Activated T-cell treated with anti-CD3 and anti-CD28 coated beads, Interleukin-2, amount 50 U/mL, for 72 hours (primary cell): ENCODE results near the gene PLAGL2. TPM values are rescaled to one million over a fixed set of nuclear protein-coding genes. Genes with fewer than 3 reads are reported as not detected.
"Not testable (repeated sequence)": the region's sequence is repeated elsewhere in the genome, so short reads cannot be mapped to it uniquely, and the experiment has no call there.

Experiments used
- ATAC-seq, 2 donors: fragments of 150-1000 bp; cut with Tn5 transposase; replicated peaks in 1 of 2; 2 replicates each; pipeline ENCODE4 v1.10.0; 2021; ENCODE audit warnings: moderate library complexity in 2 of 2, mild to moderate bottlenecking in 1 of 2
- DNase-seq, 2 donors: peaks; one replicate each; pipeline ENCODE4 v3.0.0; 2021 to 2022; ENCODE audit warnings: mixed read lengths in 1 of 2
- H3K27ac Mint-ChIP-seq: one replicate; pipeline ENCODE4 v1.8.0; 2022; ENCODE audit warnings: mild to moderate bottlenecking, moderate library complexity, mixed read lengths
- H3K27me3 Mint-ChIP-seq: one replicate; pipeline ENCODE4 v1.8.0; 2022; ENCODE audit warnings: low read depth, mixed read lengths
- H3K36me3 Mint-ChIP-seq, 2 donors: one replicate each; pipeline ENCODE4 v1.8.0; 2022; ENCODE audit warnings: mixed read lengths in 2 of 2, mild to moderate bottlenecking in 1 of 2; ENCODE audit not compliant: insufficient read depth in 2 of 2
- H3K4me1 Mint-ChIP-seq: one replicate; pipeline ENCODE4 v1.8.0; 2022; ENCODE audit warnings: low read depth, mixed read lengths
- H3K4me3 Mint-ChIP-seq, 2 donors: one replicate each; pipeline ENCODE4 v1.8.0; 2022; ENCODE audit warnings: mild to moderate bottlenecking in 2 of 2, mixed read lengths in 2 of 2, moderate library complexity in 2 of 2
- H3K9me3 Mint-ChIP-seq, 2 donors: one replicate each; pipeline ENCODE4 v1.8.0; 2022; ENCODE audit warnings: mixed read lengths in 2 of 2
- total RNA-seq, 2 donors: library from RNA; stranded (reverse); gene quantifications; one replicate each; pipeline ENCODE4 v1.2.3, GENCODE V29; 2022

The PLAGL2 gene, protein sequence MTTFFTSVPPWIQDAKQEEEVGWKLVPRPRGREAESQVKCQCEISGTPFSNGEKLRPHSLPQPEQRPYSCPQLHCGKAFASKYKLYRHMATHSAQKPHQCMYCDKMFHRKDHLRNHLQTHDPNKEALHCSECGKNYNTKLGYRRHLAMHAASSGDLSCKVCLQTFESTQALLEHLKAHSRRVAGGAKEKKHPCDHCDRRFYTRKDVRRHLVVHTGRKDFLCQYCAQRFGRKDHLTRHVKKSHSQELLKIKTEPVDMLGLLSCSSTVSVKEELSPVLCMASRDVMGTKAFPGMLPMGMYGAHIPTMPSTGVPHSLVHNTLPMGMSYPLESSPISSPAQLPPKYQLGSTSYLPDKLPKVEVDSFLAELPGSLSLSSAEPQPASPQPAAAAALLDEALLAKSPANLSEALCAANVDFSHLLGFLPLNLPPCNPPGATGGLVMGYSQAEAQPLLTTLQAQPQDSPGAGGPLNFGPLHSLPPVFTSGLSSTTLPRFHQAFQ
- 100 to 1,000 TPM in 1 of 2 donors, 10 to 100 TPM in 1; 98.8 to 107 TPM for total RNA-seq

DNA sequence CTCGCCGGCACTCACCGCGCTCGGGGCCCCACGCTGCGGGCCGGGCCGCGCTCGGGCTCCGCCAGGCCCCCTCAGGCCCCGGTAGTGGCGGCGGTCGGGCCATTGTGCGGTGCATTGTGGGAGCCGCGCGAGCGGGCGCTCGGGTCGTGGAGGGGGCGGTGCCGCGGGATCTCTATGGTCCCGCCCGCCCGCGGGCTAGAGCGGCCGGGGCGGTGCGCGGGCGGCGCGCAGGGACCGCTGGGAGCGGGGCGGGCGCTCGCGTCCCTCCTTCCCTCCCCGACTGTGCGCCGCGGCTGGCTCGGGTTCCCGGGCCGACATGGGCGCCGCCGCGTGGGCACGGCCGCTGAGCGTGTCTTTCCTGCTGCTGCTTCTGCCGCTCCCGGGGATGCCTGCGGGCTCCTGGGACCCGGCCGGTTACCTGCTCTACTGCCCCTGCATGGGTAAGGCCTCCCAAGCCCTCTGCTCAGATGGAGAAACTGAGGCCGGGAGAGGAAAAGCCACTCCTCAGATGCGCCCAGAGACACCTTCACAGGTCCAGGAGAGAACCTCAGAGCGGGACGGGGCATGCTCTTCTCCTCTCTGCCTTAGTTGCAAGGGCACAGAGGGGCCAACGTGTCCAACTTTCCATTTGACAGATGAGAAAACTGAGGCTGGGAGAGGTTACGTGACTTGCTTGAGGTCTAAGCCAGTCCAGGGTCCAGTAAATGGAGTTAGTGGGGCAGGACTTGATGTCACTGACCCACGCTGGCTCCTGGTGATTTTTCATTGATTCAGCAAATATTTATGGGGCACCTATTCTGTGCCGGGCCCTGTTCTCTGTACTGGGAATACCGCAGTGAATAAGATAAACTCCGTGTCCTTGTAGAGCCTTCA is at the start of gene PLAGL2, which contains the start of gene POFUT1:
TSS of gene PLAGL2 (minus strand) at position 118 of the 873 bp plus-strand sequence. CDS start 5,565 bp downstream, outside the sequence.
TSS of gene POFUT1 (plus strand) at position 255 of the 873 bp plus-strand sequence. CDS start at position 317, 62 bp downstream.
- Mint-ChIP-seq H3K36me3 (peaks cover 38 to 65% of the 10 kb centered on the region in 2 donors), H3K4me3 (peak within 1 kb of the TSS; percentile 92 to 100), H3K27ac (peak within 1 kb of the TSS; percentile 99), H3K4me1 (peaks cover 73% of the 10 kb centered on the region), H3K27me3 (no peaks in the 10 kb centered on the region), H3K9me3 (no peaks in the 10 kb centered on the region)
- ATAC-seq (peak; percentile 77 to 79), DNase-seq (peak; percentile 95 to 96)

DNA sequence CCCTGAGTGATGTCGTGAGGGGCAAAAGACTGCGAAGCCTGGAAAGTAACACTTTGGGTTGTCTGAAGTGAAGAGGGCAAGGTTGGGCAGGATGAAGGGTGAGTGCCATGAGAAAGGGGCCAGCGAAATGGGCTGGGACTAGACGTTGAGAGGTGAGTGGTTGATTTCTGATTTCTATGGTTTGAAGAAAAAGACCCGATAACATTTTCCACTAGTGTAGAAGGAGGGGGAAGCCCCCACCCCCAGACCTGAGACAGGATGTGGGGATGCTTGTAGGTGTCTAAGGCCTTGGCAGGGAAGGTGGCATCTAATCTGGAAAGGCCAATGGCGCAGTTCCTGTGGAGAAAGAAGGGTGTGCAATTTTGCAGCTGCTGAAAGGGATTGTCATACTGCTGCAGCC is 44.6 kb upstream of the PLAGL2 start:
- no peaks in the 10 kb centered on the region for H3K27me3 Mint-ChIP-seq
- ATAC-seq = peak; percentile 64 to 72
- peaks cover 88% of the 10 kb centered on the region for H3K4me1 Mint-ChIP-seq
- peak overlapping the region; percentile 65 to 87 for H3K4me3 Mint-ChIP-seq
- H3K27ac Mint-ChIP-seq = peak overlapping the region; percentile 64
- peaks cover 3 to 8% of the 10 kb centered on the region in 2 donors for H3K36me3 Mint-ChIP-seq
- H3K9me3 Mint-ChIP-seq = peaks cover 0 to 5% of the 10 kb centered on the region in 2 donors
- DNase-seq = peak; percentile 86 to 92

DNA sequence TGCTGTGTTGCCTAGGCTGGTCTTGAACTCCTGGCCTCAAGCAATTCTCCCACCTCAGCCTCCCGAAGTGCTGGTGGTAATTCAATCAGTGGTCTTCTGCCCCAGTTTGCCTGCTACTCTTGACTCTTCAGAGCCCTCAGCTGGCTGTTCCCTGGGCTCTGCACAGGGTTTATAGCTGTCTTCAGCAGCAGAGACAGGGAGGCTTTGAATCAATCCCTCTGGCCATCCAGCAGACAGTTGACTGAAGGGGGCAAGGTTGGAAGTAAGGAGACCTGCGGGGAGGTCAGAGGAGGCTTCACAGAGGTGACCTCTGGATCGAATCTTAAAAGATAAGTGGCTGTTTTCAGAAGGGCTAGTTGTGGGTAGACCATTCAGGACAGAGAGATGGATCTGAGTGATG is 43.9 kb upstream of the PLAGL2 start:
- DNase-seq (peak in 1 of 2 donors; percentile 20), ATAC-seq (no peak)
- H3K36me3 Mint-ChIP-seq = peaks cover 3 to 8% of the 10 kb centered on the region in 2 donors
- H3K4me1 Mint-ChIP-seq = peaks cover 88% of the 10 kb centered on the region
- H3K4me3 Mint-ChIP-seq = peak overlapping the region; percentile 65 to 87
- H3K9me3 Mint-ChIP-seq = peaks cover 0 to 5% of the 10 kb centered on the region in 2 donors
- peak overlapping the region; percentile 17 for H3K27ac Mint-ChIP-seq
- H3K27me3 Mint-ChIP-seq = no peaks in the 10 kb centered on the region

DNA sequence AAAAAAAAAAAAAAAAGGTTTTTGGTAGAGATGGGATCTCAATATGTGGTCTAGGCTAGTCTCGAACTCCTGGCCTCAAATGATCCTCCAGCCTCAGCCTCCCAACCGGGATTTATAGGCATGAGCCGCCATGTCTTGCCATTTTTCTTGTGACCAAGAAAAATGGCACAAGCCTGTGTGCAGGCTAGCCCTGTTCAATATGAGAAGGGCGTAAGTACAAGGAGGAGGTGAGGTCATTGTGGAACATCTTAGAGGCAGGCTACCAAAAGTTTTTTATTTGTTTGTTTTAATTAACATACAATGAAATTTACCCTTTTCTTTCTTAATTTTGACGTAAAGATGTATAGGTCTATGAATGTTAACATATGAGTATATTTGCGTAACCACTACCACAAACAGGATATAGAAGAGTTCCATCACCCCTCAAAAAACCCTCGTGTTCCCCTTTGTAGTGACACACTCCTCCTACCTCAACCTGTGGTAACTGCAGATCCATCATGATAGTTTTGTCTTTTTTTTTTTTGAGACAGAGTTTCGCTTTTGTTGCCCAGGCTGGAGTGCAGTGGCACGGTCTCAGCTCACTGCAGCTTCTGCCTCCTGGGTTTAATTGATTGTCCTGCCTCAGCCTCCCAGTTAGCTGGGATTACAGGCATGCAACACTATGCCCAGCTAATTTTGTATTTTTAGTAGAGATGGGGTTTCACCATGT is 41.6 kb upstream of the PLAGL2 start:
- DNase-seq (peak; percentile 60 to 67), ATAC-seq (peak; percentile 80 to 84)
- Mint-ChIP-seq H3K4me3 (peak overlapping the region; percentile 32 to 46), H3K9me3 (peaks cover 0 to 5% of the 10 kb centered on the region in 2 donors), H3K27ac (peak overlapping the region; percentile 18), H3K27me3 (no peaks in the 10 kb centered on the region), H3K4me1 (peaks cover 85% of the 10 kb centered on the region), H3K36me3 (peaks cover 3 to 8% of the 10 kb centered on the region in 2 donors)

DNA sequence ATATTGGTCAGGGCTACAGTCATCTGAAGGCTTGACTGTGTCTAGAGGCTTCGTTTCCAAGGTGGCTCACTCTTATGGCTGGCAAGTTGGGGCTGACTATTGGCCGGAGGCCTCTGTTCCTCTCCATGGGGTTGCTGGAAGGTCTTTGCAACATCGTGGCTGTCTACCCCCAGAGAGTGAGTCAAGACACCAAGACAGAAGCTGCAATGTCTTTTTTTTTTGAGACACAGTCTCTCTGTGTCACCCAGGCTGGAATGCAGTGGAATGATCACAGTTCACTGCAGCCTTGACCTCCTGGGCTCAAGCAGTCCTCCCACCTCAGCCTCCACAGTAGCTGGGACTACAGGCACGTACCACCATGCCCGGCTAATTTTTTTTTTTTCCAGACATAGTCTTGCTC is 40.5 kb upstream of the PLAGL2 start:
- peaks cover 3% of the 10 kb centered on the region in 2 donors for H3K36me3 Mint-ChIP-seq
- peaks cover 0 to under 1% of the 10 kb centered on the region in 2 donors for H3K9me3 Mint-ChIP-seq
- H3K4me1 Mint-ChIP-seq = peaks cover 75% of the 10 kb centered on the region
- peak in 1 of 2 donors; percentile 4 for ATAC-seq
- H3K4me3 Mint-ChIP-seq = no peak overlapping the region
- peak; percentile 19 to 29 for DNase-seq
- H3K27me3 Mint-ChIP-seq = no peaks in the 10 kb centered on the region
- H3K27ac Mint-ChIP-seq = no peak overlapping the region

DNA sequence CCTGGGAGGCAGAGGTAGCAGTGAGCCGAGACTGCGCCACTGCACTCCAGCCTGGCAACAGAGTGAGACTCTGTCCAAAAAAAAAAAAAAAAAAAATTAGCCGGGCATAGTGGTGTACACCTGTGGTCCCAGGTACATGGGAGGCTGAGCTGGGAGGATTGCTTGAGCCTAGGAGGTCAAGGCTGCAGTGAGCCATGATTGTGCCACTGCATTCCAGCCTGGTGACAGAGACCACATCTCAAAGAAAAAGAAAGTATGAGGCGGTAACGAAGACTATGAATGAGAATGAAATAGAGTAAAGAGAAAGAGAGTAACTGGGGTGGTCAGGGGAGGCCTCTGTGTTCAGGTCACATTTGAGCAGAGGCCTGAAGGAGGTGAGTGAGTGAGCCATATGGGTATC is 38.7 kb upstream of the PLAGL2 start:
- not testable (repeated sequence) for H3K36me3 Mint-ChIP-seq, DNase-seq, H3K4me3 Mint-ChIP-seq, H3K27me3 Mint-ChIP-seq, ATAC-seq, H3K9me3 Mint-ChIP-seq, H3K27ac Mint-ChIP-seq
- peaks cover 58% of the 10 kb centered on the region for H3K4me1 Mint-ChIP-seq

DNA sequence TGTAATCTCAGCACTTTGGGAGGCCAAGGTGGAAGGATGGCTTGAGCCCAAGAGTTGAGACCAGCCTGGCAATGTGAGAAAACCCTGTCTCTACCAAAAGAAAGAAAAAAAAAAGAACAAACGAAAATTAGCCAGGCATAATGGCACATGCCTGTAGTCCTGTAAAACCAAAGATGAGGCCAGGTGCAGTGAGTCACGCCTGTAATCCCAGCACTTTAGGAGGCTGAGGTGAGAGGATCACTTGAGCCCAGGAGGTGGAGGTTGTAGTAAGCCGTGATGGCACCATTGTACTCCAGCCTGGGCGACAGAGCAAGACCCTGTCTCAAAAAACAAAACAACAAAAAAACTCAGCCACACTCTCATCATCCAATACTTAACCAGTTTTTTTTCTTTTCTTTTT is 37.4 kb upstream of the PLAGL2 start:
- ATAC-seq (no peak), DNase-seq (no peak)
- H3K4me1 Mint-ChIP-seq = peaks cover 61% of the 10 kb centered on the region
- H3K9me3 Mint-ChIP-seq = no peaks in the 10 kb centered on the region
- H3K27me3 Mint-ChIP-seq = no peaks in the 10 kb centered on the region
- no peak overlapping the region for H3K27ac Mint-ChIP-seq
- no peaks in the 10 kb centered on the region for H3K36me3 Mint-ChIP-seq
- no peak overlapping the region for H3K4me3 Mint-ChIP-seq

DNA sequence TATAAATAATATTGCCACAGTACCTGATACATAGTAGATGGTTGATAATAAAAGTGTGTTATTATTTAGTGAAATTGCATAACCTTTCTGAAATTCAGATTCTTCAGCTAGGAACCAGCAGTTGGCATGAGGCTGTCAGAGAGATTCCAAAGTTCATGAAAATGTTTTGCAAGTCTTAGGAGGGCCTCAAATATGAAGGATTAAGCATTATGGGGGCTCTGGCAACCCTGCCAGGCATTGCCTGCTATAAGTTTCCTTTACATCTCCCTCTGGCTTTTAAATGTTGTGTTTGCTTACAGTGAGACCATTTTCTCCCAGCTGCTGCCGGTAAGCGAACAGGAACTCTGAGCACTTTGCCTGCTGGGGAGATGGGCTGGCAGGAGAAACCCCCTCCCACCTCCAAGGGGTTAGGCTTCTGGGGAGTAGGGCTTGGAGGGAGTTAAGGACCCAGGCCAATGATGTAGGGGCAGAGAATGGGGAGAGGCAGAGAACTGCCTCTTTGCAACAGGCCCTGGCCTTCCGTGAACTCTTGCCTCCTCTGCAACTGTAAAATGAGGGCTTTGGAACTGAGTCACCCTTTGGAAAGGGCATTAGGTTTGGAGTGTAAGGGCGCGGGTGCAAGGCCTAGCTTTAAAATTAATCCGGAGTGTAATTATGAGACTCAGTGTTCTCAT is 36.7 kb upstream of the PLAGL2 start:
- no peak for DNase-seq
- Mint-ChIP-seq H3K4me1 (peaks cover 61% of the 10 kb centered on the region), H3K4me3 (no peak overlapping the region), H3K27me3 (no peaks in the 10 kb centered on the region), H3K36me3 (no peaks in the 10 kb centered on the region), H3K9me3 (no peaks in the 10 kb centered on the region), H3K27ac (no peak overlapping the region)
- no peak for ATAC-seq

DNA sequence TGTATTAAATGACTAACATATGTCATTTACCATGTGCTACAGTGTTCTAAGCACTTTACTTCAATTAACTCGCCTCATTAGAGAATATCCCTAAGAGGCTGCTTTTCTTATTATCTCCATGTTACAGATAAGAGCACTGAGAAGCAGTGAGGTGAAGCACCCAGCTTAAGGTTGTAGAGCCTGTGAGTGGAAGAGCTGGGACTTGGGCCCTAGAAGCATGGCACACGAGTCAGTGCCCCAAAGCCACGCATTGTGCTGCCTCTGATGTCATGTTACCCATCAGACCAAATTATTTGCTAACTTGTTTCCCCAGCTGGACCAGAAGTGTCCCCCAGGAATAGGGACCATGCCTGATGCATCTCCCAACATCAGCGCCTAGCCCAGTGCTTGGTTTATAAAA is 34.3 kb upstream of the PLAGL2 start:
- H3K4me1 Mint-ChIP-seq = peaks cover 38% of the 10 kb centered on the region
- peaks cover 0 to 4% of the 10 kb centered on the region in 2 donors for H3K36me3 Mint-ChIP-seq
- no peak for DNase-seq
- no peaks in the 10 kb centered on the region for H3K9me3 Mint-ChIP-seq
- no peak overlapping the region for H3K27ac Mint-ChIP-seq
- H3K27me3 Mint-ChIP-seq = no peaks in the 10 kb centered on the region
- no peak overlapping the region for H3K4me3 Mint-ChIP-seq
- ATAC-seq = no peak

DNA sequence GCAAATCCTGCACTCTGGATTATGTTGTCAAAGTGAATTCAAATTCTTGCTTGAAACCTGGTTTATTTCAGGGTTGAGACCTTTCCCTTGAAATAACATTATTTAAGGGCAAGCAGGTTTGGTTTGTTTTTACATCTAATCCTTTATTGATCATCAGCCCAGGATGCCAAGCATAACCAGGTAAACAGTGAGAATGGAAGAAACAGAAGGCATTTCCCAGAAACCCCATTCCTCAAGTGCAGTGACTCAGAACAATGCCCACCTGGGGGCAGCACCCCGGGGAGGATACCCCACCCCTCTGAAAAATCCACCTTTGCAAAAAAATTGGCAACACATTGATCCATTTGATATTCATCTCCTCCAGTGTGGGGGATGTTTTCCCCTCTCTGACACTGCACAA is 32.7 kb upstream of the PLAGL2 start:
- Mint-ChIP-seq H3K36me3 (peaks cover 2 to 10% of the 10 kb centered on the region in 2 donors), H3K4me1 (peaks cover 36% of the 10 kb centered on the region), H3K27me3 (no peaks in the 10 kb centered on the region), H3K9me3 (no peaks in the 10 kb centered on the region), H3K4me3 (peak overlapping the region in 1 of 2 donors; percentile 36), H3K27ac (peak overlapping the region; percentile 39)
- ATAC-seq (peak; percentile 17 to 40), DNase-seq (no peak)

DNA sequence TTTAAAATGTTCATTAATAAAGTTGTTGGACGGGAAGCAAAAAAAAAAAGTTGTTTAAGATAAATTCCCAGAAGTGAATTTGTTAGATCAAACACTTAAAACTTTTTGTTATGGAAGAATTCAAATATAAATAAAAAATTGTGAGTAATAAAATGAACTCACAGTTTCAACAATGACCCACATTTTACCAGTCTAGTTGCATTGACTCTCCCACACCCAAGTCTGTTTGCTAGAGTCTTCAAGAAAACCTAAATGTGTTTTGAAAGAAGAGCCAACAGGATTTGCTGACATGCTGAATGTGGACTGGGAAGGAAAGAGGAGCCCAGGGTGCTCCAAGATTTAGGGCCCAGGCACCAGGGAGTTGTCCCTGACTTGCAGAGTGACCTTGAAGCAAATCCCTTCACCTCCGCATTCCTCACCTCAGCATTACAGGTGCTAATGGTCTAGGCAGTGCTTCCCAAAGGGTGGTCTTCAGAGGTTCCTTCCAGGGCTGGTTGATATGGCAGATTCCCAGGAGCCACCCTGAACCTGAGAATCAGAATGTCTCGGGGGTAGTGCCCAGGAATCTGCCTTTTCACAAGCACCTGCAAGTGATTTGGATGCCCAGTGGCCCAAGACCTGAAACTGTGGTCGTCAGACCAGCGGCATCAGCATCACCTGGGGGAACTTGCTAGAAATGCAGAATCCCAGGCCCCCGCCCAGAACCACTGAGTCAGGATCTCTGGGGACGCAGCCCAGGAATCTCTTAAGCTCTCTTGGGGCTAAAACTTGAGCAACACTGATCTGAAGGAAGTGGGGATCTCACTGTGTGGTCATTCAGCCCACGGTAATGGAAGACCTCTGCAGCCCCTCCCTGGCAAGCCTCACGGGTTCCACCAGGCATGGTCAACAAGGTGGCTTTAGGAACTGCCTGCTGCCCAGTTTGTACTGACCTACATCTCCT is 31.2 kb upstream of the PLAGL2 start:
- H3K4me1 Mint-ChIP-seq = peaks cover 36% of the 10 kb centered on the region
- DNase-seq (no peak), ATAC-seq (no peak)
- peaks cover 4 to 22% of the 10 kb centered on the region in 2 donors for H3K36me3 Mint-ChIP-seq
- H3K4me3 Mint-ChIP-seq = no peak overlapping the region
- no peak overlapping the region for H3K27ac Mint-ChIP-seq
- no peaks in the 10 kb centered on the region for H3K27me3 Mint-ChIP-seq
- no peaks in the 10 kb centered on the region for H3K9me3 Mint-ChIP-seq
